GM23338 (cell line): ENCODE results near the gene RPP40. TPM values are rescaled to one million over a fixed set of nuclear protein-coding genes. Genes with fewer than 3 reads are reported as not detected.

ENCODE experiments used
- ATAC-seq: fragments of 200-7000 bp; cut with Tn5 transposase; 3 replicates; pipeline ENCODE4 v1.9.1; 2020
- DNase-seq: peaks from one replicate; pipeline ENCODE4 v3.0.0-alpha.2; 2015; ENCODE audit warnings: low spot score
- H2AFZ ChIP-seq: fragments of 200-600 bp; sonication (generic); 2 replicates; pipeline ENCODE4 v1.8.0; 2016; ENCODE audit warnings: antibody characterized with exemption, mild to moderate bottlenecking, moderate library complexity
- H3F3A ChIP-seq: fragments of 200-600 bp; sonication (generic); replicated peaks from 2 replicates; pipeline ENCODE4 v1.8.0; 2017; ENCODE audit warnings: antibody characterized with exemption, mixed run types, low read depth
- H3K27ac ChIP-seq: fragments of 200-600 bp; sonication (generic); 2 replicates; pipeline ENCODE4 v1.6.1; 2016; ENCODE audit warnings: low read depth
- H3K27me3 ChIP-seq: fragments of 200-600 bp; sonication (generic); 2 replicates; pipeline ENCODE4 v1.8.0; 2016; ENCODE audit warnings: mild to moderate bottlenecking, mixed run types, moderate library complexity; ENCODE audit not compliant: insufficient read depth
- H3K36me3 ChIP-seq: fragments of 200-600 bp; sonication (generic); 2 replicates; pipeline ENCODE4 v1.8.0; 2016; ENCODE audit warnings: mild to moderate bottlenecking; ENCODE audit not compliant: insufficient read depth
- H3K4me1 ChIP-seq: fragments of 200-600 bp; sonication (generic); 2 replicates; pipeline ENCODE4 v1.8.0; 2016; ENCODE audit warnings: mild to moderate bottlenecking, moderate library complexity; ENCODE audit not compliant: insufficient read depth
- H3K4me2 ChIP-seq: fragments of 200-600 bp; sonication (generic); 2 replicates; pipeline ENCODE4 v1.7.1; 2017; ENCODE audit warnings: mixed run types
- H3K4me3 ChIP-seq: fragments of 200-600 bp; sonication (generic); 2 replicates; pipeline ENCODE4 v1.6.1; 2016; ENCODE audit warnings: mixed run types
- H3K79me2 ChIP-seq: fragments of 200-600 bp; sonication (generic); replicated peaks from 2 replicates; pipeline ENCODE4 v1.8.0; 2017; ENCODE audit warnings: mild to moderate bottlenecking; ENCODE audit not compliant: insufficient read depth
- H3K9me2 ChIP-seq: fragments of 200-600 bp; sonication (generic); 2 replicates; pipeline ENCODE4 v1.8.0; 2017; ENCODE audit not compliant: insufficient read depth
- H4K20me1 ChIP-seq: fragments of 200-600 bp; sonication (generic); replicated peaks from 2 replicates; pipeline ENCODE4 v1.8.0; 2017; ENCODE audit warnings: mild to moderate bottlenecking; ENCODE audit not compliant: insufficient read depth
- H3K27ac Mint-ChIP-seq: 2 replicates; pipeline ENCODE4 v1.8.0; 2020; ENCODE audit warnings: inconsistent platforms, mild to moderate bottlenecking, moderate library complexity, mixed read lengths
- H3K27me3 Mint-ChIP-seq: 3 replicates; pipeline ENCODE4 v1.8.0; 2022; ENCODE audit warnings: low read depth, mild to moderate bottlenecking, moderate library complexity, mixed read lengths, inconsistent platforms; ENCODE audit not compliant: insufficient read depth, poor library complexity
- H3K36me3 Mint-ChIP-seq: 3 replicates; pipeline ENCODE4 v1.8.0; 2021; ENCODE audit warnings: low read depth, mild to moderate bottlenecking, inconsistent platforms, moderate library complexity, mixed read lengths
- H3K4me1 Mint-ChIP-seq: 3 replicates; pipeline ENCODE4 v1.8.0; 2020; ENCODE audit warnings: mild to moderate bottlenecking, inconsistent platforms, mixed read lengths
- H3K4me3 Mint-ChIP-seq: 3 replicates; pipeline ENCODE4 v1.8.0; 2021; ENCODE audit warnings: moderate library complexity, mild to moderate bottlenecking, inconsistent platforms, mixed read lengths
- H3K9me3 Mint-ChIP-seq: 3 replicates; pipeline ENCODE4 v1.8.0; 2020; ENCODE audit warnings: moderate library complexity, mild to moderate bottlenecking, inconsistent platforms, mixed read lengths
- CREB1 ChIP-seq: fragments of 250-450 bp; sonication (Bioruptor Pico); IDR thresholded peaks from 2 replicates; pipeline ENCODE4 v1.5.0; 2020; ENCODE audit warnings: low read depth, mild to moderate bottlenecking, moderate library complexity
- EZH2 ChIP-seq: fragments of 200-600 bp; sonication (generic); IDR thresholded peaks from one replicate; pipeline ENCODE4 v1.8.0; 2017; ENCODE audit warnings: antibody characterized with exemption, mild to moderate bottlenecking, low read depth; ENCODE audit not compliant: unreplicated experiment
- EZH2phosphoT487 ChIP-seq: fragments of 200-600 bp; sonication (generic); IDR thresholded peaks from one replicate; pipeline ENCODE4 v1.8.1; 2018; ENCODE audit warnings: antibody characterized with exemption; ENCODE audit not compliant: unreplicated experiment
- JUNB ChIP-seq: IDR thresholded peaks from one replicate; pipeline ENCODE4 v1.6.1; 2016; ENCODE audit warnings: antibody characterized with exemption; ENCODE audit not compliant: unreplicated experiment
- NANOG ChIP-seq: IDR thresholded peaks from 2 replicates; pipeline ENCODE4 v1.6.1; 2016; ENCODE audit warnings: antibody characterized with exemption, borderline replicate concordance
- ZNF331 ChIP-seq: fragments of 250-450 bp; sonication (Bioruptor Pico); IDR thresholded peaks from 2 replicates; pipeline ENCODE4 v1.5.0; 2020; ENCODE audit warnings: low read depth, mild to moderate bottlenecking, moderate library complexity
- polyA plus RNA-seq: library from polyadenylated mRNA; unstranded; fragments of >200 nt; fragmentation: Nextera tagmentation; extraction: Ambion mirVana; gene quantifications from 2 replicates; pipeline ENCODE4 v1.2.1, GENCODE V29; 2016
- total RNA-seq: library from RNA; depleted of rRNA; stranded (reverse); fragments of >200 nt; shearing (Covaris generic); gene quantifications from 2 replicates; pipeline ENCODE4 v1.2.3, GENCODE V29; 2014
- TF ChIP-seq, protein P1 (sequence below): fragments of 250-450 bp; sonication (Bioruptor Pico); IDR thresholded peaks from 2 replicates; pipeline ENCODE4 v1.5.0; 2020; ENCODE audit warnings: mild to moderate bottlenecking, moderate library complexity
- TF ChIP-seq, protein P2 (sequence below): IDR thresholded peaks from one replicate; pipeline ENCODE4 v1.6.1; 2018; ENCODE audit warnings: antibody characterized with exemption; ENCODE audit not compliant: unreplicated experiment

Gene RPP40
- total and polyA plus RNA-seq, 2 experiments from 2014 or later, result 39.3 to 40.4 TPM

DNA sequence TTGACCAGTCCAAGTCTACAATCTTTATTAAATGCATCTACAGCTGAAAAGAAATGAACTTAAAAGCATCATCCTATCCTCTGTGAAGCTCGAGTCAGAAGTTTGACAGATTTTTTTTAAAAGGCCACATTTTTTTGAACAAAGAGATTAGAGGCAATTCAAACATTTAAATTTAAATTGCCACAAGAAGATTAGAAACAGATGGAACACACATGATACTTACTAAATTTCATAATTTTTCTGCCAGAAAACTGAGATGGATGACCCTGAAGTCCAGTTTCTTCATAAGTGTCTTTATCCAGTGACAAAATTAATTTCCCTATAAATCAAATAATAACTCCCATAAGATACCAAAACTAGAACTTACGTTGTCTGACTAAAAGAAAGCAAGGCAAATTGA, 4.3 kb downstream of the RPP40 start:
- H3K4me2 ChIP-seq, result no peak overlapping the region
- Mint-ChIP-seq H3K36me3 (peaks cover 23% of the 10 kb centered on the region), H3K27ac (no peak overlapping the region), H3K4me3 (no peak overlapping the region), H3K27me3 (peaks cover under 1% of the 10 kb centered on the region), H3K4me1 (peaks cover 4% of the 10 kb centered on the region), H3K9me3 (no peaks in the 10 kb centered on the region)
- H3K4me1 ChIP-seq, result peaks cover 4% of the 10 kb centered on the region
- ATAC-seq (no peak), DNase-seq (no peak)
- H3F3A ChIP-seq, result peaks cover 5% of the 10 kb centered on the region; the same call in 1 of the 2 replicates
- H3K36me3 ChIP-seq, result peaks cover 3% of the 10 kb centered on the region; the same call in 1 of the 2 replicates
- 0 out of 2 replicates have a peak, but pooled peaks cover 3% of the 10 kb centered on the region for H4K20me1 ChIP-seq
- no peak overlapping the region for H3K4me3 ChIP-seq
- no peaks in the 10 kb centered on the region for H3K27me3 ChIP-seq
- H3K9me2 ChIP-seq, result no peaks in the 10 kb centered on the region
- no peaks in the 10 kb centered on the region for H3K79me2 ChIP-seq
- no peak overlapping the region for H3K27ac ChIP-seq
- no peak for TF ChIP-seq JUNB
- TF ChIP-seq, protein P1, sequence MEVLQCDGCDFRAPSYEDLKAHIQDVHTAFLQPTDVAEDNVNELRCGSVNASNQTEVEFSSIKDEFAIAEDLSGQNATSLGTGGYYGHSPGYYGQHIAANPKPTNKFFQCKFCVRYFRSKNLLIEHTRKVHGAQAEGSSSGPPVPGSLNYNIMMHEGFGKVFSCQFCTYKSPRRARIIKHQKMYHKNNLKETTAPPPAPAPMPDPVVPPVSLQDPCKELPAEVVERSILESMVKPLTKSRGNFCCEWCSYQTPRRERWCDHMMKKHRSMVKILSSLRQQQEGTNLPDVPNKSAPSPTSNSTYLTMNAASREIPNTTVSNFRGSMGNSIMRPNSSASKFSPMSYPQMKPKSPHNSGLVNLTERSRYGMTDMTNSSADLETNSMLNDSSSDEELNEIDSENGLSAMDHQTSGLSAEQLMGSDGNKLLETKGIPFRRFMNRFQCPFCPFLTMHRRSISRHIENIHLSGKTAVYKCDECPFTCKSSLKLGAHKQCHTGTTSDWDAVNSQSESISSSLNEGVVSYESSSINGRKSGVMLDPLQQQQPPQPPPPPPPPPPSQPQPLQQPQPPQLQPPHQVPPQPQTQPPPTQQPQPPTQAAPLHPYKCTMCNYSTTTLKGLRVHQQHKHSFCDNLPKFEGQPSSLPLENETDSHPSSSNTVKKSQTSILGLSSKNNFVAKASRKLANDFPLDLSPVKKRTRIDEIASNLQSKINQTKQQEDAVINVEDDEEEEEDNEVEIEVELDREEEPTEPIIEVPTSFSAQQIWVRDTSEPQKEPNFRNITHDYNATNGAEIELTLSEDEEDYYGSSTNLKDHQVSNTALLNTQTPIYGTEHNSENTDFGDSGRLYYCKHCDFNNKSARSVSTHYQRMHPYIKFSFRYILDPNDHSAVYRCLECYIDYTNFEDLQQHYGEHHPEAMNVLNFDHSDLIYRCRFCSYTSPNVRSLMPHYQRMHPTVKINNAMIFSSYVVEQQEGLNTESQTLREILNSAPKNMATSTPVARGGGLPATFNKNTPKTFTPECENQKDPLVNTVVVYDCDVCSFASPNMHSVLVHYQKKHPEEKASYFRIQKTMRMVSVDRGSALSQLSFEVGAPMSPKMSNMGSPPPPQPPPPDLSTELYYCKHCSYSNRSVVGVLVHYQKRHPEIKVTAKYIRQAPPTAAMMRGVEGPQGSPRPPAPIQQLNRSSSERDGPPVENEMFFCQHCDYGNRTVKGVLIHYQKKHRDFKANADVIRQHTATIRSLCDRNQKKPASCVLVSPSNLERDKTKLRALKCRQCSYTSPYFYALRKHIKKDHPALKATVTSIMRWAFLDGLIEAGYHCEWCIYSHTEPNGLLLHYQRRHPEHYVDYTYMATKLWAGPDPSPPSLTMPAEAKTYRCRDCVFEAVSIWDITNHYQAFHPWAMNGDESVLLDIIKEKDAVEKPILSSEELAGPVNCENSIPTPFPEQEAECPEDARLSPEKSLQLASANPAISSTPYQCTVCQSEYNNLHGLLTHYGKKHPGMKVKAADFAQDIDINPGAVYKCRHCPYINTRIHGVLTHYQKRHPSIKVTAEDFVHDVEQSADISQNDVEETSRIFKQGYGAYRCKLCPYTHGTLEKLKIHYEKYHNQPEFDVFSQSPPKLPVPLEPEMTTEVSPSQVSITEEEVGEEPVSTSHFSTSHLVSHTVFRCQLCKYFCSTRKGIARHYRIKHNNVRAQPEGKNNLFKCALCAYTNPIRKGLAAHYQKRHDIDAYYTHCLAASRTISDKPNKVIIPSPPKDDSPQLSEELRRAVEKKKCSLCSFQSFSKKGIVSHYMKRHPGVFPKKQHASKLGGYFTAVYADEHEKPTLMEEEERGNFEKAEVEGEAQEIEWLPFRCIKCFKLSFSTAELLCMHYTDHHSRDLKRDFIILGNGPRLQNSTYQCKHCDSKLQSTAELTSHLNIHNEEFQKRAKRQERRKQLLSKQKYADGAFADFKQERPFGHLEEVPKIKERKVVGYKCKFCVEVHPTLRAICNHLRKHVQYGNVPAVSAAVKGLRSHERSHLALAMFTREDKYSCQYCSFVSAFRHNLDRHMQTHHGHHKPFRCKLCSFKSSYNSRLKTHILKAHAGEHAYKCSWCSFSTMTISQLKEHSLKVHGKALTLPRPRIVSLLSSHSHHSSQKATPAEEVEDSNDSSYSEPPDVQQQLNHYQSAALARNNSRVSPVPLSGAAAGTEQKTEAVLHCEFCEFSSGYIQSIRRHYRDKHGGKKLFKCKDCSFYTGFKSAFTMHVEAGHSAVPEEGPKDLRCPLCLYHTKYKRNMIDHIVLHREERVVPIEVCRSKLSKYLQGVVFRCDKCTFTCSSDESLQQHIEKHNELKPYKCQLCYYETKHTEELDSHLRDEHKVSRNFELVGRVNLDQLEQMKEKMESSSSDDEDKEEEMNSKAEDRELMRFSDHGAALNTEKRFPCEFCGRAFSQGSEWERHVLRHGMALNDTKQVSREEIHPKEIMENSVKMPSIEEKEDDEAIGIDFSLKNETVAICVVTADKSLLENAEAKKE (CRISPR knock-in tag), result no peak
- no peak for TF ChIP-seq CREB1 (CRISPR knock-in tag)
- TF ChIP-seq, protein P2, sequence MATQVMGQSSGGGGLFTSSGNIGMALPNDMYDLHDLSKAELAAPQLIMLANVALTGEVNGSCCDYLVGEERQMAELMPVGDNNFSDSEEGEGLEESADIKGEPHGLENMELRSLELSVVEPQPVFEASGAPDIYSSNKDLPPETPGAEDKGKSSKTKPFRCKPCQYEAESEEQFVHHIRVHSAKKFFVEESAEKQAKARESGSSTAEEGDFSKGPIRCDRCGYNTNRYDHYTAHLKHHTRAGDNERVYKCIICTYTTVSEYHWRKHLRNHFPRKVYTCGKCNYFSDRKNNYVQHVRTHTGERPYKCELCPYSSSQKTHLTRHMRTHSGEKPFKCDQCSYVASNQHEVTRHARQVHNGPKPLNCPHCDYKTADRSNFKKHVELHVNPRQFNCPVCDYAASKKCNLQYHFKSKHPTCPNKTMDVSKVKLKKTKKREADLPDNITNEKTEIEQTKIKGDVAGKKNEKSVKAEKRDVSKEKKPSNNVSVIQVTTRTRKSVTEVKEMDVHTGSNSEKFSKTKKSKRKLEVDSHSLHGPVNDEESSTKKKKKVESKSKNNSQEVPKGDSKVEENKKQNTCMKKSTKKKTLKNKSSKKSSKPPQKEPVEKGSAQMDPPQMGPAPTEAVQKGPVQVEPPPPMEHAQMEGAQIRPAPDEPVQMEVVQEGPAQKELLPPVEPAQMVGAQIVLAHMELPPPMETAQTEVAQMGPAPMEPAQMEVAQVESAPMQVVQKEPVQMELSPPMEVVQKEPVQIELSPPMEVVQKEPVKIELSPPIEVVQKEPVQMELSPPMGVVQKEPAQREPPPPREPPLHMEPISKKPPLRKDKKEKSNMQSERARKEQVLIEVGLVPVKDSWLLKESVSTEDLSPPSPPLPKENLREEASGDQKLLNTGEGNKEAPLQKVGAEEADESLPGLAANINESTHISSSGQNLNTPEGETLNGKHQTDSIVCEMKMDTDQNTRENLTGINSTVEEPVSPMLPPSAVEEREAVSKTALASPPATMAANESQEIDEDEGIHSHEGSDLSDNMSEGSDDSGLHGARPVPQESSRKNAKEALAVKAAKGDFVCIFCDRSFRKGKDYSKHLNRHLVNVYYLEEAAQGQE, result no peak
- no peak for TF ChIP-seq NANOG
- TF ChIP-seq EZH2, result no peak
- no peak for TF ChIP-seq ZNF331 (CRISPR knock-in tag)
- no peak for TF ChIP-seq EZH2phosphoT487
- H2AFZ ChIP-seq, result no peak overlapping the region
